Subcutaneous preadipocyte (primary cell): ENCODE data around the gene OR10C1. TPM values are rescaled to one million over a fixed set of nuclear protein-coding genes. Genes with fewer than 3 reads are reported as not detected.

Experiments
- total RNA-seq: library from RNA; depleted of rRNA; stranded (reverse); fragments of >200 nt; gene quantifications from 2 replicates; pipeline ENCODE4 v1.2.3, GENCODE V29; 2012

The OR10C1 gene, protein sequence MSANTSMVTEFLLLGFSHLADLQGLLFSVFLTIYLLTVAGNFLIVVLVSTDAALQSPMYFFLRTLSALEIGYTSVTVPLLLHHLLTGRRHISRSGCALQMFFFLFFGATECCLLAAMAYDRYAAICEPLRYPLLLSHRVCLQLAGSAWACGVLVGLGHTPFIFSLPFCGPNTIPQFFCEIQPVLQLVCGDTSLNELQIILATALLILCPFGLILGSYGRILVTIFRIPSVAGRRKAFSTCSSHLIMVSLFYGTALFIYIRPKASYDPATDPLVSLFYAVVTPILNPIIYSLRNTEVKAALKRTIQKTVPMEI
- not detected in 2 replicates for total RNA-seq

DNA sequence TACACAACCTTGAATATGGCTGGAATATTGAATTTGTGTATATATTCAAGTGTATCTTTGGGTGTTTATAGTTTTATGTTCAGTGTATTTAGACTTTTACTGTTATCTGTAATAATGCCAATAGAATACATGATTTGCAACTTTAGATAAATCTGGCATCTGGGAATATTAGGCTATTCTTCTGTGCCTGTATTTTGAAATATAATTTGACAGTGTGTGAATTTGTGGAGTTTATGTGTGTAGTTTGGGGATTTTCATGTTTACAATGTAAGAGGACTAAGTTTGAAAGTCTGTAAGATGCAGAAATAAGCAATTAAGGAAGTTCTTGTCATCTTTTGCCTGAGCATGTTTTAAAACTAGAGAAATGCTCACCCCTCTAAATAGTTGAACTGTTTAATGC, at the start of gene OR10C1:
TSS of gene OR10C1 (plus strand) at position 301 of the 400 bp plus-strand sequence. CDS start 710 bp downstream, outside the sequence.

DNA sequence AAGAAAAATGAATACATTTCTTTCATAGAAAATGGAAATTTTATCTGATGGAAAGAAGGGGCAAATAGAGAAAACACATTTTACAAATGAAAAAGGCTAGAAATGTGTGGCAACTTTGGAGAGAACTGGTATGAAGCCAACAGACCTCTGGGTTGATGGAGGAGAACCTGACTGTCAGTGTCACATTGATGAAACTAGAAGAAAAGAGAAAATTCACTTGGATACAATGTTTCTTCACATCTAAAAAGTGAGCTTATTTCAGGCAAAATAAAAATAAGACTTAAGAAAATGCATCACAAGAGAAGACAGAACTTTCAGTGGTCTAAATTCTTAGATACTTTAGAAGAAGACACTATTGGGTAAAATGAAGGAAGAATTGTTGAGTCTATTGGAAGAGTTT, 43.8 kb upstream of the OR10C1 start, which contains the start of gene OR12D2:
TSS of gene OR12D2 (plus strand) at position 301 of the 400 bp plus-strand sequence. CDS start 1,069 bp downstream, outside the sequence.

DNA sequence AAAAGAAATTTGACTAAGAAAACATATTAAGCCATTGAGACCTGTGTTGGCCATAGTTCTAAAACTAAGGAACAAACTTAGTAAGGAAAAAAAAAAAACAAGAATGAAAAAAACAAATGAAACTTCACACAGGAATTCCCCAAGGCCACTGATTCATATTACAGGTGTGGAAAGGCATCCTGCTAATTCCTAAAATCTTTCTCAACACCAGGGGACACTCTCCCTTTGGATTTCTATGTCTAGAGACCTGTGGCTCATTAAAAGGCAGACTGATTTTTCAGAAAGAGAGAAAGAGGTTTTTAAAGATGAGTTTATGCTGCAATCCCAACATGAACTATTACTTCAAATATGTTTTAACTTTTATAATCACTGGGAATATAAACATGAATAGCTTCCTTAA, 24.5 kb upstream of the OR10C1 start, which contains the start of gene OR12D1:
TSS of gene OR12D1 (plus strand) at position 341 of the 400 bp plus-strand sequence.

DNA sequence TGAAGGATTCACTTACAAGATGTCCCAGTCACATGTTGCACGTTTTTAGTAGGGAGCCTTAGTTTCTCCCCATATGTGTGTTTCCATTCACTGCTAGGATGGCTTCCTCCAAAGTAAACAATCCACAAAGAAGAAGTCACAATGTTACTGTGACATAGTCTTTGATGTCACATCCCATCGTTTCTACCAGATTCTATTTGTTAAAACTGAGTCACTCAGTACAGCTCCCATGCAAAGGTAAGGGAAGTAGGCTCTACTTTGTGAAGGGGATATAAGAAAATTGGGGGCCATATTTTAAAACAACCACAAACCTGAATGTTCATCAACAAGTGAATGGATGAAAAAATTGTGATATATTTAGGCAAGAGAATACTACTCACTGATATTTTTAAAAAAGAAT, 17.9 kb downstream of the OR10C1 start, which contains the start of the genes OR11A1 and OR2H1:
TSS of gene OR11A1 (minus strand) at position 101 of the 400 bp plus-strand sequence. CDS start 29,430 bp downstream, outside the sequence.
TSS of gene OR2H1 (plus strand) at position 185 of the 400 bp plus-strand sequence. CDS start 4,615 bp downstream, outside the sequence.

DNA sequence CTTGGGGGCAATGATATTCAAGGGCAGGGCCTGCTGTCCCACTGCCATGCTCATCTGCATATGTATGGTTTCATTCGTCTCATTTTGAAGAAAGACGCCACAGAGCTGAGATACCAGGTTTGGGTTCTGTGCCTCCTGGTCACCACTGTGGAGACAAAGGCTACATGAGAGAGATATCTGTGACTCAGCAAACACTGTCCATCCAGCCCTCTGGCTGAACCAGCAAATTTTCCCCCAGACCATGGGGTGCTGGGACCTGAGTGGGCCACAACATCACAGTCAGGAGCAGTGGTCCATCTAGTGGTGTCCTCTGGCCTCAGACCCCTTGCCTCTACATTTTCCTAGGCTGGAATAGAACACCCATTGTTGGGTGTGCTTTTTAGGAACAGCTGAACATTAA, 48.6 kb downstream of the OR10C1 start, which contains the start of gene MAS1L:
TSS of gene MAS1L (minus strand) at position 297 of the 400 bp plus-strand sequence. CDS start at position 243, 54 bp downstream.

Other genes with a start within 250 kb of the OR10C1 start
- gene OR14J1, start 137.6 kb upstream of the OR10C1 start, total RNA-seq: under 0.01 TPM in 1 of 2 replicates, not detected in the other
- not detected in 2 replicates for gene OR5V1, start 70.4 kb upstream of the OR10C1 start, total RNA-seq
- not detected in 2 replicates for gene OR12D3, start 64.0 kb upstream of the OR10C1 start, total RNA-seq
- gene OR12D2, start 43.7 kb upstream of the OR10C1 start, total RNA-seq: not detected in 2 replicates
- gene OR12D1, start 24.4 kb upstream of the OR10C1 start, total RNA-seq: not detected in 2 replicates
- gene OR11A1, start 17.8 kb downstream of the OR10C1 start, total RNA-seq: not detected in 2 replicates
- not detected in 2 replicates for gene OR2H1, start 17.8 kb downstream of the OR10C1 start, total RNA-seq
- not detected in 2 replicates for gene MAS1L, start 48.6 kb downstream of the OR10C1 start, total RNA-seq
- not detected in 2 replicates for gene UBD, start 120.4 kb downstream of the OR10C1 start, total RNA-seq
- not detected in 2 replicates for gene OR2H2, start 145.8 kb downstream of the OR10C1 start, total RNA-seq
- gene GABBR1, start 193.9 kb downstream of the OR10C1 start, total RNA-seq: 11.4 and 13.1 TPM in 2 replicates
- not detected in 2 replicates for gene MOG, start 217.8 kb downstream of the OR10C1 start, total RNA-seq
- 0.73 and 2.7 TPM in 2 replicates for gene ZFP57, start 241.8 kb downstream of the OR10C1 start, total RNA-seq